K562 (cell line): ENCODE data around the gene NKIRAS1. TPM values are rescaled to one million over a fixed set of nuclear protein-coding genes. Genes with fewer than 3 reads are reported as not detected.

Experiments
- CEBPB ChIP-seq: fragments of 450-650 bp; IDR thresholded peaks from 2 replicates; pipeline ENCODE4 v1.6.1; 2016; ENCODE audit warnings: missing genetic modification characterization, missing compliant biosample characterization
- COPS2 ChIP-seq: fragments of 450-650 bp; conservative IDR thresholded peaks from 2 replicates; pipeline ENCODE4 v1.6.1; 2016; ENCODE audit warnings: mild to moderate bottlenecking, moderate library complexity
- DNMT1 ChIP-seq: fragments of 450-650 bp; IDR thresholded peaks from 2 replicates; pipeline ENCODE4 v1.6.1; 2016; ENCODE audit warnings: antibody characterized with exemption, mild to moderate bottlenecking
- ERF ChIP-seq: fragments of 450-650 bp; formaldehyde crosslinking; IDR thresholded peaks from 2 replicates; pipeline ENCODE4 v1.4.0; 2020; ENCODE audit warnings: mild to moderate bottlenecking, mixed read lengths
- HDAC2 ChIP-seq: fragments of 450-650 bp; IDR thresholded peaks from 2 replicates; pipeline ENCODE4 v1.6.1; 2016; ENCODE audit warnings: mild to moderate bottlenecking
- HMG20A ChIP-seq: fragments of 450-650 bp; formaldehyde crosslinking; conservative IDR thresholded peaks from 2 replicates; pipeline ENCODE4 v1.4.0; 2020; ENCODE audit warnings: mild to moderate bottlenecking, mixed read lengths
- IFI16 ChIP-seq: fragments of 250-450 bp; sonication (Bioruptor Pico); IDR thresholded peaks from 2 replicates; pipeline ENCODE4 v2.1.2; 2022; ENCODE audit warnings: mild to moderate bottlenecking, inconsistent platforms
- ILK ChIP-seq: fragments of 450-650 bp; IDR thresholded peaks from 2 replicates; pipeline ENCODE4 v1.6.1; 2016; ENCODE audit warnings: missing genetic modification characterization, low read depth, mild to moderate bottlenecking, missing compliant biosample characterization, moderate library complexity, borderline replicate concordance
- MTA2 ChIP-seq: fragments of 450-650 bp; IDR thresholded peaks from 2 replicates; pipeline ENCODE4 v1.6.1; 2016; ENCODE audit warnings: low read depth
- NCOA4 ChIP-seq: fragments of 450-650 bp; IDR thresholded peaks from 2 replicates; pipeline ENCODE4 v1.6.1; 2018; ENCODE audit warnings: mild to moderate bottlenecking; ENCODE audit not compliant: partially characterized antibody
- NCOR1 ChIP-seq: fragments of 450-650 bp; IDR thresholded peaks from 2 replicates; pipeline ENCODE4 v1.6.1; 2016; ENCODE audit warnings: mild to moderate bottlenecking, moderate library complexity
- NFRKB ChIP-seq: fragments of 450-650 bp; IDR thresholded peaks from 2 replicates; pipeline ENCODE4 v1.6.1; 2016; ENCODE audit warnings: low read depth
- OTX1 ChIP-seq: fragments of 450-650 bp; formaldehyde crosslinking; IDR thresholded peaks from 2 replicates; pipeline ENCODE4 v1.4.0; 2022; ENCODE audit warnings: mild to moderate bottlenecking
- RBM15 ChIP-seq: fragments of 200-400 bp; formaldehyde crosslinking; IDR thresholded peaks from 2 replicates; pipeline ENCODE4 v1.6.1; 2018; ENCODE audit warnings: mild to moderate bottlenecking, low read length, moderate library complexity; ENCODE audit not compliant: insufficient read depth
- RBM22 ChIP-seq: fragments of 200-400 bp; formaldehyde crosslinking; IDR thresholded peaks from 2 replicates; pipeline ENCODE4 v1.6.1; 2018; ENCODE audit warnings: low read length, low read depth; ENCODE audit not compliant: poor library complexity, severe bottlenecking
- RBM39 ChIP-seq: fragments of 200-400 bp; formaldehyde crosslinking; optimal IDR thresholded peaks from 2 replicates; pipeline ENCODE3; 2018; ENCODE audit warnings: low read depth, low read length
- RFX1 ChIP-seq: fragments of 450-650 bp; IDR thresholded peaks from 2 replicates; pipeline ENCODE4 v1.6.1; 2016; ENCODE audit warnings: mild to moderate bottlenecking, moderate library complexity
- SOX6 ChIP-seq: fragments of 450-650 bp; IDR thresholded peaks from 2 replicates; pipeline ENCODE4 v1.6.1; 2014; ENCODE audit warnings: mild to moderate bottlenecking
- SRSF7 ChIP-seq: fragments of 200-400 bp; formaldehyde crosslinking; optimal IDR thresholded peaks from 2 replicates; pipeline ENCODE3; 2017; ENCODE audit warnings: mild to moderate bottlenecking, low read depth, low read length
- WHSC1 ChIP-seq: IDR thresholded peaks from one replicate; pipeline ENCODE4 v1.6.1; 2012; ENCODE audit warnings: low read length, control low read depth, inconsistent platforms
- ZNF3 ChIP-seq: fragments of 250-450 bp; sonication (Bioruptor Pico); IDR thresholded peaks from 2 replicates; pipeline ENCODE4 v1.5.0; 2021; ENCODE audit warnings: mild to moderate bottlenecking, moderate library complexity
- ZNF347 ChIP-seq: fragments of 450-650 bp; formaldehyde crosslinking; IDR thresholded peaks from 2 replicates; pipeline ENCODE4 v1.4.0; 2020; ENCODE audit warnings: low read depth, mild to moderate bottlenecking, moderate library complexity
- ZNF561 ChIP-seq: fragments of 450-650 bp; formaldehyde crosslinking; conservative IDR thresholded peaks from 2 replicates; pipeline ENCODE4 v1.4.0; 2020; ENCODE audit warnings: mild to moderate bottlenecking, moderate library complexity
- ZNF586 ChIP-seq: fragments of 450-650 bp; formaldehyde crosslinking; conservative IDR thresholded peaks from 2 replicates; pipeline ENCODE4 v1.4.0; 2020; ENCODE audit warnings: mild to moderate bottlenecking, moderate library complexity
- polyA plus RNA-seq, 8 experiments: library from polyadenylated mRNA; depleted of rRNA in 4 of 8; stranded (reverse) in 5 of 8; unstranded in 3 of 8; fragments of >200 nt; fragmentation: Nextera tagmentation in 2 of 8; fragmentation: Illumina TruSeq in 1 of 8; extraction: Ambion mirVana in 2 of 8; extraction: Trizol in 1 of 8; gene quantifications; 2 replicates each; pipeline versions ENCODE4 v1.2.1 to v1.2.3, GENCODE V29; 2011 to 2014; ENCODE audit warnings: inconsistent platforms in 1 of 8, missing spikeins in 1 of 8
- total RNA-seq, 7 experiments: library from RNA; depleted of rRNA in 6 of 7; stranded (reverse); fragments of >200 nt in 6 of 7; fragmentation: Illumina TruSeq in 2 of 7; extraction: Trizol in 2 of 7; gene quantifications; 2 replicates each; pipeline versions ENCODE4 v1.2.1 to v1.2.3, GENCODE V29; 2011 to 2021; ENCODE audit warnings: low replicate concordance in 1 of 7
- TF ChIP-seq, protein P1 (sequence below): sonication (generic); formaldehyde crosslinking; IDR thresholded peaks from 2 replicates; pipeline ENCODE4 v1.8.1; 2022; ENCODE audit warnings: missing genetic modification reagents
- TF ChIP-seq, protein P2 (sequence below): fragments of 450-650 bp; formaldehyde crosslinking; IDR thresholded peaks from 2 replicates; pipeline ENCODE4 v1.4.0; 2020; ENCODE audit warnings: mild to moderate bottlenecking, moderate library complexity
- TF ChIP-seq, protein P3 (sequence below): fragments of 250-450 bp; sonication (Bioruptor Pico); IDR thresholded peaks from 2 replicates; pipeline ENCODE4 v1.8.0; 2021; ENCODE audit warnings: borderline replicate concordance, mild to moderate bottlenecking, moderate library complexity; ENCODE audit not compliant: poor library complexity, severe bottlenecking

Gene NKIRAS1
- total and polyA plus RNA-seq, 9 of the 15 experiments (the other 6 are each of a cell fraction or from before 2014, with no cell fraction given) = 5.1 to 10.3 (median 6.3) TPM

DNA sequence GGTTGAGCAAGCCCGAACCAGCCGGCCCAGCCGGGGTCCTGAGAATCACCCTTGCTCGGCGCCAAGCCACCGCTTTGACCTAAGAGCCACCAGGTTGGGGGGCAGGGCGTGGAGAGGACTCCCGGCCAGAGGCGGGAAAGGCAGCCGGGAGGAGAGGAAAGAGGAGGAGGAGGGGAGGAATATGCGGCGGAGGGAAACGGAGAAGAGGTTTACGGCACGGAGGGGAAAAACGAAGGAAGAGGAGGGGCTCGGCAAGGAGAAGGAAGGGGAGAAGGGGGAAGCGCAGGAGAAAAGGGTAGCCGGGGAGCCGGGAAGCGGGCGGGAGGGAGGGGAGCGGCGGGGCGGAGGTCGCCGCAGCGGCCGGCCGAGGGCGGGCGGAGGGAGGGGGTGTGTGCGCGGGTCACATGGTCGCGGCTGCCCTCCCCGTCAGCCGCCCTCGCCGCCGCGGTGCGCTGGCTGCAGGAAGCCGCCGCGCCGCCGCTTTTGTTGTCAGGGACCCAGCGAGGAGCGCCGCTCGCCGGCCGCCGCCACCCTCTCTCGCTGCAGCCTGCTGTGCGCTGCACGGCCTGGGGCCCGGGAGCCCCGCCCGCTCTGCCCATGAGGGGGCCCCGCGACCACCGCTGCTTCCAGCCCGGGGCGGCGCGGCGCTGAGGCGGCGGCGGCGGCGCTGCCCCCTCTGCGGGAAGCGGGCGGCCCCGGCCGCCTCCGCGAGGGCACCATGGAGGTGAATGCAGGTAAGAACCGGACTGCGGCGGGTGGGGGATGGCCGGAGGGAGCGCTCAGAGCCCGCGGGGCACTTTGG lies 28.3 kb upstream of the NKIRAS1 start, which contains the start of gene NR1D2 (continued):
- TF ChIP-seq SRSF7 (no peak), ERF (CRISPR knock-in tag) (peak; percentile 66; the same call in 1 of the 2 replicates), ZNF3 (CRISPR knock-in tag) (no peak), NCOR1 (peak; percentile 13; the same call in 1 of the 2 replicates), RBM39 (no peak), CEBPB (tag) (no peak), MTA2 (peak; percentile 39; the same call in 1 of the 2 replicates), COPS2 (no peak), NFRKB (peak; percentile 63; the same call in 1 of the 2 replicates), NCOA4 (peak; percentile 45), DNMT1 (no peak), IFI16 (CRISPR knock-in tag) (no peak), OTX1 (CRISPR knock-in tag) (peak; percentile 91), WHSC1 (no peak), RBM22 (no peak), ILK (no peak), ZNF561 (CRISPR knock-in tag) (no peak), ZNF347 (CRISPR knock-in tag) (no peak), HDAC2 (0 out of 2 replicates have a peak, but pooled peaks have one; percentile 43), SOX6 (no peak), RBM15 (no peak), RFX1 (no peak), HMG20A (no peak), ZNF586 (CRISPR knock-in tag) (no peak)
- TF ChIP-seq, protein P1, sequence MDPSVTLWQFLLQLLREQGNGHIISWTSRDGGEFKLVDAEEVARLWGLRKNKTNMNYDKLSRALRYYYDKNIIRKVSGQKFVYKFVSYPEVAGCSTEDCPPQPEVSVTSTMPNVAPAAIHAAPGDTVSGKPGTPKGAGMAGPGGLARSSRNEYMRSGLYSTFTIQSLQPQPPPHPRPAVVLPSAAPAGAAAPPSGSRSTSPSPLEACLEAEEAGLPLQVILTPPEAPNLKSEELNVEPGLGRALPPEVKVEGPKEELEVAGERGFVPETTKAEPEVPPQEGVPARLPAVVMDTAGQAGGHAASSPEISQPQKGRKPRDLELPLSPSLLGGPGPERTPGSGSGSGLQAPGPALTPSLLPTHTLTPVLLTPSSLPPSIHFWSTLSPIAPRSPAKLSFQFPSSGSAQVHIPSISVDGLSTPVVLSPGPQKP (CRISPR knock-in tag) = no peak
- TF ChIP-seq, protein P2, sequence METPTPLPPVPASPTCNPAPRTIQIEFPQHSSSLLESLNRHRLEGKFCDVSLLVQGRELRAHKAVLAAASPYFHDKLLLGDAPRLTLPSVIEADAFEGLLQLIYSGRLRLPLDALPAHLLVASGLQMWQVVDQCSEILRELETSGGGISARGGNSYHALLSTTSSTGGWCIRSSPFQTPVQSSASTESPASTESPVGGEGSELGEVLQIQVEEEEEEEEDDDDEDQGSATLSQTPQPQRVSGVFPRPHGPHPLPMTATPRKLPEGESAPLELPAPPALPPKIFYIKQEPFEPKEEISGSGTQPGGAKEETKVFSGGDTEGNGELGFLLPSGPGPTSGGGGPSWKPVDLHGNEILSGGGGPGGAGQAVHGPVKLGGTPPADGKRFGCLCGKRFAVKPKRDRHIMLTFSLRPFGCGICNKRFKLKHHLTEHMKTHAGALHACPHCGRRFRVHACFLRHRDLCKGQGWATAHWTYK = no peak
- TF ChIP-seq, protein P3, sequence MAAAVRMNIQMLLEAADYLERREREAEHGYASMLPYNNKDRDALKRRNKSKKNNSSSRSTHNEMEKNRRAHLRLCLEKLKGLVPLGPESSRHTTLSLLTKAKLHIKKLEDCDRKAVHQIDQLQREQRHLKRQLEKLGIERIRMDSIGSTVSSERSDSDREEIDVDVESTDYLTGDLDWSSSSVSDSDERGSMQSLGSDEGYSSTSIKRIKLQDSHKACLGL = no peak
